ENCODE data around the gene TMEM269.
"Not testable (repeated sequence)": the region's sequence is repeated elsewhere in the genome, so short reads cannot be mapped to it uniquely, and the experiment has no call there.

The TMEM269 gene

GRCh38 chr1:42748021-42748420 is 36.8 kb upstream of the TMEM269 start:
- peak; percentile 55 for FAIRE-seq
- no peak for DNase-seq (ENCODE audit: low spot score)

GRCh38 chr1:42748461-42749410 is 36.1 kb upstream of the TMEM269 start:
- DNase-seq (ENCODE audit: low spot score) (no peak), FAIRE-seq (no peak)

GRCh38 chr1:42750041-42750440 is 34.8 kb upstream of the TMEM269 start:
- DNase-seq (ENCODE audit: low spot score) (no peak), FAIRE-seq (no peak)

- DNase-seq (ENCODE audit: low spot score), result not testable (repeated sequence)
- peak; percentile 17 for FAIRE-seq
Measured at GRCh38 chr1:42751511-42752070, 33.2 kb upstream of the TMEM269 start.

- DNase-seq (ENCODE audit: low spot score), result no peak
- no peak for FAIRE-seq
Measured at GRCh38 chr1:42752284-42752683, 32.5 kb upstream of the TMEM269 start.

GRCh38 chr1:42753070-42753469 is 31.7 kb upstream of the TMEM269 start:
- no peak for DNase-seq (ENCODE audit: low spot score)
- no peak for FAIRE-seq

GRCh38 chr1:42756956-42757891 is 27.6 kb upstream of the TMEM269 start:
- FAIRE-seq, result no peak
- DNase-seq (ENCODE audit: low spot score), result peak; percentile 78

GRCh38 chr1:42757892-42758275 is 26.9 kb upstream of the TMEM269 start:
- FAIRE-seq (peak; percentile 13), DNase-seq (ENCODE audit: low spot score) (no peak)

GRCh38 chr1:42758641-42759040 is 26.1 kb upstream of the TMEM269 start:
- no peak for FAIRE-seq

GRCh38 chr1:42759114-42759513 is 25.7 kb upstream of the TMEM269 start:
- DNase-seq (ENCODE audit: low spot score), result no peak
- no peak for FAIRE-seq

More at GRCh38 chr1:42758641-42759040, 26.1 kb upstream of the TMEM269 start:
- DNase-seq (ENCODE audit: low spot score), result no peak

- no peak for FAIRE-seq
- no peak for DNase-seq (ENCODE audit: low spot score)
Measured at GRCh38 chr1:42761567-42761966, 23.2 kb upstream of the TMEM269 start.

GRCh38 chr1:42762269-42762668 is 22.5 kb upstream of the TMEM269 start:
- no peak for FAIRE-seq

GRCh38 chr1:42765269-42765668 is 19.5 kb upstream of the TMEM269 start:
- DNase-seq (ENCODE audit: low spot score) (no peak), FAIRE-seq (no peak)

More at GRCh38 chr1:42762269-42762668, 22.5 kb upstream of the TMEM269 start:
- no peak for DNase-seq (ENCODE audit: low spot score)

- DNase-seq (ENCODE audit: low spot score) (peak; percentile 83), FAIRE-seq (peak; percentile 13)
Measured at GRCh38 chr1:42765832-42766740, 18.7 kb upstream of the TMEM269 start.

GRCh38 chr1:42766741-42767509 is 17.9 kb upstream of the TMEM269 start, which contains the start of the genes C1orf50 and P3H1:
Gene C1orf50 (plus strand): TSS chr1:42767249. CDS start chr1:42767312, 63 bp downstream.
Gene P3H1 (minus strand): TSS chr1:42767028. CDS start chr1:42766971, 57 bp downstream.
- FAIRE-seq (peak; percentile 42), DNase-seq (ENCODE audit: low spot score) (peak; percentile 99)

- FAIRE-seq (no peak), DNase-seq (ENCODE audit: low spot score) (no peak)
Measured at GRCh38 chr1:42767510-42768000, 17.2 kb upstream of the TMEM269 start.

GRCh38 chr1:42768172-42768571 is 16.6 kb upstream of the TMEM269 start:
- FAIRE-seq, result no peak
- no peak for DNase-seq (ENCODE audit: low spot score)

- FAIRE-seq, result no peak
Measured at GRCh38 chr1:42769811-42770210, 15.0 kb upstream of the TMEM269 start.

GRCh38 chr1:42773420-42773819 is 11.4 kb upstream of the TMEM269 start:
- FAIRE-seq (no peak), DNase-seq (ENCODE audit: low spot score) (no peak)

More at GRCh38 chr1:42769811-42770210, 15.0 kb upstream of the TMEM269 start:
- no peak for DNase-seq (ENCODE audit: low spot score)
